Measurements from ENCODE around the gene CDHR3. TPM values are rescaled to one million over a fixed set of nuclear protein-coding genes. Genes with fewer than 3 reads are reported as not detected.

CDHR3 gene
- total RNA-seq, 1 experiment from 2014 or later, result 6.5 TPM

- Histone ChIP-seq H3K36me3 (ENCODE audit: control insufficient read depth, insufficient read depth, low read length) (no peaks in the 10 kb centered on the region), H3K9me3 (ENCODE audit: control insufficient read depth, insufficient read depth, low read depth, low read length) (no peaks in the 10 kb centered on the region), H3K27ac (ENCODE audit: low read length) (no peak overlapping the region), H3K4me1 (ENCODE audit: control insufficient read depth, insufficient read depth, low read length) (no peaks in the 10 kb centered on the region), H3K4me3 (ENCODE audit: low read depth in 2 of 2, low read length in 2 of 2) (no peak overlapping the region), H3K27me3 (ENCODE audit: control insufficient read depth, insufficient read depth, low read length) (no peaks in the 10 kb centered on the region)
- in situ Hi-C loops (cut with HindIII; ENCODE audit: low pct_unique_long_range_greater_than_20kb, low sequenced_read_pairs), result no loop called here
- ChIA-PET POLR2A (no interaction called here), CTCF (no interaction called here)
- ATAC-seq, result no peak
- no peak for DNase-seq (ENCODE audit: low read depth, low spot score)
- BruUV-seq (replicated peaks), result no TSS peak
- intact Hi-C loops (cut with micrococcal nuclease; ENCODE audit: unreplicated experiment), result loop anchor here (2.0 kb wide), 2 partner anchors 74 to 108 kb away; no protein-coding TSS in a partner anchor
- no peak for TF ChIP-seq TCF7L2 (IDR thresholded peaks at IDR 0.05; ENCODE audit: low read depth, low read length)
Measured at GRCh38 chr7:105935250-105935649, 27.8 kb upstream of the CDHR3 start.

- CTCF ChIA-PET, result interaction anchor here (0.7 kb wide), 1 partner anchor 47 kb away, joined by 3 read pairs; no protein-coding TSS in a partner anchor
- TF ChIP-seq SIN3A (IDR thresholded peaks at IDR 0.05; ENCODE audit: borderline replicate concordance, insufficient read depth, low read depth, low read length), result no peak
- no peak for TF ChIP-seq TCF7L2 (IDR thresholded peaks at IDR 0.05; ENCODE audit: low read depth, low read length)
- no peak for TF ChIP-seq REST (IDR thresholded peaks at IDR 0.05; ENCODE audit: insufficient read depth in 1 of 2, low read depth in 2 of 2, low read length in 1 of 2)
Measured at GRCh38 chr7:105937411-105937810, 25.7 kb upstream of the CDHR3 start.

GRCh38 chr7:105940109-105940508 is 23.0 kb upstream of the CDHR3 start:
- CTCF ChIA-PET, result no interaction called here

More at GRCh38 chr7:105937411-105937810, 25.7 kb upstream of the CDHR3 start:
- no peak for DNase-seq (ENCODE audit: low read depth, low spot score)
- no peak for ATAC-seq
- no peaks in the 10 kb centered on the region for H3K4me1 ChIP-seq (ENCODE audit: control insufficient read depth, insufficient read depth, low read length)
- intact Hi-C loops (cut with micrococcal nuclease; ENCODE audit: unreplicated experiment) (no loop called here), in situ Hi-C loops (cut with HindIII; ENCODE audit: low pct_unique_long_range_greater_than_20kb, low sequenced_read_pairs) (no loop called here)
- POLR2A ChIA-PET, result no interaction called here
- H3K36me3 ChIP-seq (ENCODE audit: control insufficient read depth, insufficient read depth, low read length), result no peaks in the 10 kb centered on the region
- no peak overlapping the region for H3K4me3 ChIP-seq (ENCODE audit: low read depth in 2 of 2, low read length in 2 of 2)
- no TSS peak for BruUV-seq (replicated peaks)
- no peak overlapping the region for H3K27ac ChIP-seq (ENCODE audit: low read length)
- H3K27me3 ChIP-seq (ENCODE audit: control insufficient read depth, insufficient read depth, low read length), result no peaks in the 10 kb centered on the region
- H3K9me3 ChIP-seq (ENCODE audit: control insufficient read depth, insufficient read depth, low read depth, low read length), result no peaks in the 10 kb centered on the region

More at GRCh38 chr7:105940109-105940508, 23.0 kb upstream of the CDHR3 start:
- TF ChIP-seq POLR2AphosphoS5 (IDR thresholded peaks at IDR 0.05; ENCODE audit: low read depth, low read length), result no peak
- TF ChIP-seq TCF7L2 (IDR thresholded peaks at IDR 0.05; ENCODE audit: low read depth, low read length), result no peak
- TF ChIP-seq CTCF (IDR thresholded peaks at IDR 0.05), result no peak
- TF ChIP-seq SIN3A (IDR thresholded peaks at IDR 0.05; ENCODE audit: borderline replicate concordance, insufficient read depth, low read depth, low read length), result no peak
- no peak for TF ChIP-seq REST (IDR thresholded peaks at IDR 0.05; ENCODE audit: insufficient read depth in 1 of 2, low read depth in 2 of 2, low read length in 1 of 2)
- no TSS peak for BruUV-seq (replicated peaks)
- no peak for DNase-seq (ENCODE audit: low read depth, low spot score)
- no peak for ATAC-seq
- Histone ChIP-seq H3K36me3 (ENCODE audit: control insufficient read depth, insufficient read depth, low read length) (no peaks in the 10 kb centered on the region), H3K27me3 (ENCODE audit: control insufficient read depth, insufficient read depth, low read length) (no peaks in the 10 kb centered on the region), H3K27ac (ENCODE audit: low read length) (no peak overlapping the region), H3K9me3 (ENCODE audit: control insufficient read depth, insufficient read depth, low read depth, low read length) (no peaks in the 10 kb centered on the region), H3K4me1 (ENCODE audit: control insufficient read depth, insufficient read depth, low read length) (no peaks in the 10 kb centered on the region), H3K4me3 (ENCODE audit: low read depth in 2 of 2, low read length in 2 of 2) (no peak overlapping the region)
- in situ Hi-C loops (cut with HindIII; ENCODE audit: low pct_unique_long_range_greater_than_20kb, low sequenced_read_pairs), result no loop called here
- intact Hi-C loops (cut with micrococcal nuclease; ENCODE audit: unreplicated experiment), result no loop called here
- POLR2A ChIA-PET, result no interaction called here

Data from Panc1 (cell line).